Esophagus squamous epithelium (tissue), 4 donors: ENCODE data around the gene CDON.

Experiments used
- CTCF ChIP-seq, 6 experiments: fragments of 450-650 bp in 4 of 6; fragments of 200-600 bp in 2 of 6; sonication (generic) in 2 of 6; IDR thresholded peaks; one replicate each; pipeline ENCODE4 v1.5.1; 2016 to 2019; ENCODE audit warnings: antibody characterized with exemption in 6 of 6, mild to moderate bottlenecking in 4 of 6, moderate library complexity in 4 of 6
- POLR2A ChIP-seq, 4 donors: fragments of 450-650 bp; IDR thresholded peaks; one replicate each; pipeline ENCODE4 v1.6.1; 2017; ENCODE audit warnings: antibody characterized with exemption in 4 of 4, mild to moderate bottlenecking in 4 of 4, moderate library complexity in 3 of 4

GRCh38 chr11:126059238-126059781 is 3.4 kb downstream of the CDON start:
- no peak for TF ChIP-seq POLR2A (IDR thresholded peaks at IDR 0.05)
- no peak for TF ChIP-seq CTCF (IDR thresholded peaks at IDR 0.05)
